Measurements from ENCODE around the gene GNGT1.

The GNGT1 gene

DNA sequence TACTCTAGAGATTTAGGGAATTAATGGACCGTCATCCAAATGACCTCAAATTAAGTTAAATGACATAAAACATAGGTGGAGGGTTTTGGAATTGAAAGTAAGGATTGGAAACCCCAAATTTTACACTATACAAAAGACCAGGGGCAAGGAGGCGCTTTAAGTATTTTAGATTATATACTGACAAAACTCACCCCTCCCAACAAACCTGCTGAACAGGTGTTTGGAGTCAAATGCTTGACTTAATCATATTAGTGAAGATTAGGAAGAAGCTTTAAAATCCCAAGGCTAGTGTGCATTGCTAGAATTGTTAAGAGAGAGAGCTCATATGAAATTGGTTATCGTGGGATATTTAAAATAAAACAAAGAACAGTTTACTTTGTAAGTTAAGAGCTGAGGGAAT, at the start of gene GNGT1:
TSS of gene GNGT1 (plus strand) at position 301 of the 400 bp plus-strand sequence. CDS start 180 bp downstream, outside the sequence.
- DNase-seq (ENCODE audit: low read depth) = no peak

DNA sequence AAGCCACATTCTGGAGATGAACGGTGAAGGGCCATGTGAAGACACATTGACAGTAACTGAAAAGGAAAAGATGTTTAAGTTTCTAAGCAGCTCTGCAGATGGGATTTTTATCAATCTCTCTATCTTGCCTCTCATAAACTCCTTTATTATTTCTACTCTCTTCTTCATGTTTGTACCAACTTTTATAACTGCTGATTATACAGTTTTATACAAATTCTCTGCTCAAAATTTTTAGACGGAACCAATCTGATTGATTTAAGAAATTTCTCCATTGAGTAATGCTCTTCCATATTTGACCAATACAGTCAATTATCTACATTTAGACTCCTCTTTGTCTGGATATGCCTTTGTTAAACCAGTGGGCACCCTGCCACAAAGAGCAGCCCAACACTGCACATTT, 47.5 kb upstream of the GNGT1 start:
- no peak for DNase-seq (ENCODE audit: low read depth)

DNA sequence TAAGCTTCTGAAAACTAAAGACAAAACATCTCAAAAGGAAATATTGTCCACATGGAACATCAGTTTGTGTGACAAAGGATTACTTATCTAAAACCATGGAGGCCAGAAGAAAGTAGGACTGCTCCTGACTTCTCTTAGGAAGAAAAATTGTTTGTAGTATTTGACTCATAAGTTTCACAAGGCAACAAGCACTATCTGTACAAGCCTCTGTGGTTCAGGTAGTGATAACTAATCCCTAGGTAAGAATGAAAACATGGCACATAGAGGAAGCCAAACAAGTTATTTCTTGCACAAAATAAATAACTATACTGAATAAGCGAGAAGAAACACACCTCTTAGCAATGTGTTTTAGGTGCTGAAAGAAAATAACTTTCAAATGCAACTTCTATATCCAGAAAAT, 46.1 kb upstream of the GNGT1 start:
- no peak for DNase-seq (ENCODE audit: low read depth)

DNA sequence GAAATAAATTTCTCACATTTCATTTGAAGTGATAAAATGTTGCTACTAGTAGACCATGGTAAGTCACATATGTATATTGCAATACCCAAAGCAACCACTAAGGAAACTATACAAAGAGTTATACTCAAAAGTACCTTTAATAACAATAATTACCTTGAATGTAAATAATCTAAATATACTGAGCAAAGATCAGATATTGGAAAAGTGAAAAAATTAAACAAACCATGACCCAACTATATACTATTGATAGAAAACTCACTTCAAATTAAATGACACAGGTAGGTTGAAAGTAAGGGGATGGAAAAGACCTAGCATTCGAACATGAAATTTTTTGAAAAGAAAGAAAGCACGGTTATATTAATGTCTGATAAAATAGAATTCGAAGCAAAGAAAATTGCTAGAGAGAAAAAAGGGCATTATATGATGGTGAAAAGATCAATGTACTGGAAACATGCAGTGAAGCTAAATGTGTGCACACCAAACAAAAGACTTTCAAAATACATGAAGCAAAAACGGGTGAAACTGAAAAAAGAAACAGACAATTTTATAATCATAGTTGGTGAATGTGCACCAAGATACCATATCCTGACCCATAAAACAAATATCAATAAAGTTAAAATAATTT, 44.9 kb upstream of the GNGT1 start:
- no peak for DNase-seq (ENCODE audit: low read depth)

DNA sequence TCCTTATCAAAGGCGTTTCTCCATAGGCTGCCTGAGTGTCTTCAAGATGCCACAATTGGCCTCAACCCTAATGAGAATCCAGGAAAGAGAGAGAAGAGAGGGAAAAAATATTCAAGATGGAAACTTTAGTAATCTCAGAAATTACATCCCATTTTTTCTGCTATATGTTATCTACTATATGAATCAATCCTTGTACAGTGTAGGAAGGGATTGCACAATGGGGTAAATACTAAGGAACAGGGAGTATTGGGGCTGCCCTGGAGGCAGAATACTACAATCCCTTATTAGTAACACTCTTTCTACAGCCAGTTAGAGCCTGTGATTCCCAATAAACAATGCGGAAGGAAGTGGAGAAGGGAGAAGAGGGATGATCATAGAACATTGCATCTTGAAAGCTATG, 43.7 kb upstream of the GNGT1 start:
- no peak for DNase-seq (ENCODE audit: low read depth)

DNA sequence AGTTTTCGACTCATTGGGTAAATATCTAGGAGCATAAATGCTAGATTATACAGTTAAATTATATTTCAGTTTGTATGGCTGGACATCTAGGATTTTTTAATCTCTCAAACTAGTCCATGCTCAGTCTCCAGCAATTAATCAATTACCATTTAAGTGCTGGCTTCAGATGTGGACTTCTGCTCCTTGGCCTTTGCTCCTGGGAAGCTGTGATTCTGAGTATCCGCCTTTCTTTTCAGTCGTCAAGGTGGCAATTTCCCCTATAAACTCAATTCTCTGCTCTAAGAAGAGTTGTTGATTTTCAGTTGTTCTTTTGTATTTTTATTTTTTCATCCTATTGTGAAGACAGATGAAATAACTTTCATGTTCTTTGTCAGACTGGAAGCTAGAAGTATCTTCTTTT, 39.5 kb upstream of the GNGT1 start:
- DNase-seq (ENCODE audit: low read depth) = no peak

DNA sequence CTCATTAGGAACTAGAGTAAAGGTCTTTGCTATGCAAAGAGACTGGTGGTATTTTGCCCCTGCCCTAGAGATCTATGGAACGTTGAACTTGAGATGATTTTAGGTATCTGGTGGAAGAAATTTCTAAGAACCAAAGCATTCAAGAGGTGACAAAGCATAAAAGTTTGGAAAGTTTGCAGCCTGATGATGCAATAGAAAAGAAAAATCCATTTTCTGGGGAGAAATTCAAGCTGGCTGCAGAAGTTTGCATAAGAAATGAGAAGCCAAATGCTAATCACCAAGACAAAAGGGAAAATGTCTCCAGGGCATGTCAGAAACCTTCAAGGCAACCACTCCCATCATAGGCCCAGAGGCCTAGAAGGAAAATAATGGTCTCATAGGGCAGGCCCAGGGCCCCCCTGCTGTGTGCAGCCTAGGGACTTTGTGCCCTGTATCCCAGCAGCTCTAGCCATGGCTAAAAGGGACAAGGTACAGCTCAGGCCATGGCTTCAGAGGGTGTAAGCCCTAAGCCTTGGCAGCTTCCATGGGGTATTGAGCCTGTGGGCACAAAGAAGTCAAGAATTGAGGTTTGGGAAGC, 32.3 kb upstream of the GNGT1 start:
- DNase-seq (ENCODE audit: low read depth) = no peak

DNA sequence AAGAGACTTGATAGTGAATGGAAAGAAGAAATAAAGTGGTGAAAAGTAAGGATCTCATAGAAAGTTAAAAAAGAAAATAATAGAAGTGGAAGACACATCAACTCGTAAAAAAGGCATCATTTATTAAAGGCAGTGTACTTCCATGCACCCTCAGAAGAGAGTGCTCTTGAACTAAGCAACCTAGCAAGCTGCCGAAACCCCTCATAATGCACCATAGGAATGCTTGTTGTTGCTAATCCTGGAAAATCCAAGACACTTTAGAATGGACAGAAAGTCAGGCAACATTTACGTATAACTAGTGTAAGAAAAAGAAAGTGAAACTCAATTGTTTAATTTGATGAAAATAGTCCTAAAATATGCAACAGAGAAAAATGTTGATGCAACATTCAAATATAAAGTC, 28.6 kb upstream of the GNGT1 start:
- no peak for DNase-seq (ENCODE audit: low read depth)

DNA sequence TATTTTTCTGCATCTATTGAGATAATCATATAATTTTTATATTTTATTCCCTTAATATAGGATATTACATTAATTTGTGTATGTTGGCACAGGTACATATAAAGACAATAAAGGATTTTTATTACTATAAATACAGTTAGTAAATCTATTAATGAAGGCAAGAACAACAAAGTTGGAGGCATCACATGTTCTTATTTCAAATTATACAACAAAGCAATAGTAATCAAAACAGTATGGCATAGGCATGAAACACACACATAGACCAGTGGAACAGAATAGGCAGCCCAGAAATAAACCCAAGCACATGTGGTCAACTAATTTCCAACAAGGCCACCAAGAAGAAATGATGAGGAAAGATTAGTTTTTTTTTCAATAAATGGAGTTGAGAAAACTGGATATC, 27.0 kb upstream of the GNGT1 start:
- no peak for DNase-seq (ENCODE audit: low read depth)

DNA sequence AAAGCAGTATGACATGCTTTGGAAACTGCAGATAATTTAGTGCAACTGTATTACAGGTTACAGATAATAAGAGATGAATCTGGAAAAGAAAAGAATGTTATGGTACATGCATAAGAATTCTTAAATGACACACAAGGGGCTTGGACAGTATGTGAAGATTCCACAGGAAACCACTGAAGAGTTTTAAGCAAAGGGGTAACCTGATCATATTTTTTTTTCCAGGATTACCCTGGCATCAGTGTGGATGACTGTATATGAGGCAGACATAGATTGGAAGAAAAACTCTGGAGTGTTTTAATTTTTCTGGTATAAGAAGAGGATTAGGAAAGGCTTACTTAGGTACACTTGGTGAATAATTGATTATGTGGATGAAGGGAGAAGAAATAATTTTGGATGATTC, 23.9 kb upstream of the GNGT1 start:
- no peak for DNase-seq (ENCODE audit: low read depth)

DNA sequence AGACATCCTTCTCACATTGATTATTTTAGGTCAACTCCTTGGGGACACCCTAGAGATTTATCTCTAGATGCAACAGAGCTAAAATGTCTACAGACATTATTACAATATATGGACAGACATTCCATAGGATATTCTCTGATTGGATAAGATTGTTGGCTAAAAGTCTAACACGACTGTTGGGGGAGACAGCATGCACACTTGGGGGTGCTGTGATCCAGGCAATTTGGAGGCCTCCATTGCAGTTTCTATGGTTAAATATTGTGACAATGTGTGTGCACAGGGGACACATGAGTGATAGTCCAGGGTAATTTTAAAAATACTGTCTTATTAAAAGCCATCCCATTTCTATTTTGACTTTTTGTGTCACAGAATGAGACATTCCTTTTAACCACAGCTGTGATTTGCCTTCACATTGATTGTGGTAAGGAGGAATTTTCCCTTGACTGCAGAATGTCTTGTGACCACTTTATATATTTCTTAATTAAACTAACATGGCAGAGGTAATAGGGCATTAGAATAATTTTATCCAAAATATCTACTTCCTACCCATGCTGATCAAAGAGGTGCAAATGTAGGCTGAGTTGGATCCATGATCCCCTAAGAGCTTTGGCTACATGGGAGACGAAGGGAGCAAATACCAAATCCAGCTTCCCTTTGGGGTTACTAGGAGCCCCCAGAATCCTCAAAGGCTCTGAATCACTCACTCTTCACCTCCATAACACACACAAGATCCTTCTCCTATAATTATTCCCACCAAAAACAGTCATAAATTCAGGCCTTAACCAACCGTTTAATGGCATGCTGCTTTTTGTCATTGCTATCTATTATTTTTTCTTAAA, 23.1 kb upstream of the GNGT1 start:
- DNase-seq (ENCODE audit: low read depth) = no peak

DNA sequence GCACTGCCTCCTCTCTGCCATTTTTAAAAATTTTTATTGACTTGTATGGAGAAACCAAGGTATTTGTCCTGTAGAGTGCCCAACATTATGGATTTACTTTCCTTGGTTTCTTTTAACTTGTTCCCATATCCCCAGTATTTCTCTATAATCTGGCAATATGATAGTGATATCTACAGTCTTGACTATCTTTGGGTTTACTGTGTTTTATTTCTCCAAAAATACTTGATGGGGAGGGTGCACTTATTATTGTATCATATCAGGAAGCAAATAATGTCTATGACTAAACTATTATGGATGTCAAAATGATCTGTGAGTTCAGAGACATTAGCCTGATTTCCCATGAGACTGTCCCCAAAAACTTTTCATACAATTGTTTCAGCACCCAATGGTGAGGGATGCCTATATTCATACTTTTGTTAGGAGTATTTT, 22.4 kb upstream of the GNGT1 start:
- DNase-seq (ENCODE audit: low read depth) = no peak

DNA sequence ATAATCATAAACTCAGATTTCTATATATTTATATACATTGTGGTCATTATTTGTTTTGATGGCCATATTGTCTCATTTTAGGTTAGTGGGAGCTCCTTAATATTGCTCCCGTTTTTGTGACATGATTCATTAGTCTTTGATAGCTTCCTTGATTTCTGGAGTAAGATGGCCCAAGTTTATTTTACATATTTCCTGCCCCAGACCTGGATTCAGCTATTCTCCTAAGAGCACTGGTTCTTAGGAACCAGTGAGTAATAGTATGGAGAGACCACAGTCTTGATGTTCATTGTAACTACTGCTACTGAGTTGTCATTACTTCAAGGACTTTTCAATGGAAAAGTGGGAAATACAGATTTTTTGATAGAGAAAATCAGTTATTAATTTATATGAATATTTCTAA, 21.8 kb upstream of the GNGT1 start:
- no peak for DNase-seq (ENCODE audit: low read depth)

DNA sequence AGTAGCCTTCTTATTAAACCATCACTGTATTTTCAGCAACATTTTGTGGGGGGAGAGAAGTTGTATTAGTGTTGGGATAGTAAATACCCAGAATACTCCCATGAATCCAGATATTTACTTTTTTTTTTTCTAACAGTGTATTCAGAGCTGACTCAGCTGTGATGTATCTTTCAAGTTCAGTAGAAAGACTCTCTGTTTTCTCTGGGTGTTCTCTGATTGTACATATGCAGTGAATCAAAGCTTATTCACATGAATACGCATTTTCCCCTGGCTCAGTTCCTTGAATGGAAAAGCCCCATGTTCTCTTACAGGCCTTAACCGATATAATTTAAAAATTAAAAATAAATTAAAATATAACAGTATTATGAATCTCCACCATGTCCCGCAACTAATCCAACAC, 17.1 kb upstream of the GNGT1 start:
- peak; percentile 49 for DNase-seq (ENCODE audit: low read depth)

DNA sequence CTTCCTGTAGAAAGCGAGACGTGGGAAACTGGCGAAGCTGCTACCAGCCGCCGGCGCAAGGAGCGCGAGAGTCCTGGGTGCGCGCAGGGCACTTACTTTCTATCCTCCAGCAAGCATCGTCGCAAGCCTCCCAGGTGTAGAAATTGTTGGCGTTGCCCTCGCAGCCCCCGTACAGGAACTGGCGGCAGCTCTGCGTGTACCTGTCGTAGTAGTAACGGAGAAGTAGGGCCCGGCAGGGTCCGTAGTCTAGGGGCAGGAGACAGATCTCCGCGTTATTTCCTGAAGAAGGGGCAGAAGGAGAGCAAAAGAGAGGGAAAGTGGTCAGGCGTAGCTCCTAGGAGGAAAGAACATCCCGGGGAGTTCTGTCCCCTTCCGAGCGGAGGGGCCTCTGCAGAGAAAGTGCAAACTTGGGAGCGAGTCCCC, 16.3 kb upstream of the GNGT1 start:
- DNase-seq (ENCODE audit: low read depth) = no peak

DNA sequence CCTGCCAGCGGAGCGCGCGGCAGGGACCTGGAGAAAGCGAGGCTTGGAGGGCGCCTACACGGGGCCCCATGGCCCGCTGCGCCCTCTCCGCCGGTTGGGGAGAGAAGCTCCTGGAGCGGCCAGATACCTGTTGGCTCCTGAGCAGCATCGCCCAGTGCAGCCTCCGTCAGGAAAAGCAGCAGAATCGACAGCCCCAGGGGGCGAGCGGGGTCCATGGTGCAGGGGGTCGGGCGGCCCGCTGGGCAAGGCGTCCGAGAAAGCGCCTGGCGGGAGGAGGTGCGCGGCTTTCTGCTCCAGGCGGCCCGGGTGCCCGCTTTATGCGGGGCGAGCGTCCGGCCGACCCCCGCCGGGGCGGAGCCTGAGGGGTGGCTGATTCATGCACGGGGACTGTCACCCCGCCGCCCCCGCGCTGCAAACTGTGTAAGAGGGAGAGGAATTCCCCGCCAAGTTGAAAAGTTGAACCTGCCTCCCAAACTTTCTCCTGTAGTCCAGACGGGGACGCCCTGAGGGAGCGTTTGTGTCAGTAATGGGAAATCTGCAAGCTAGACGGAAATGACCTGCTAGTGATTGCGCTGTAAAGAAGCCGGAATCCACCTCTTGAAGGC, 15.8 kb upstream of the GNGT1 start, which contains the start of gene TFPI2:
TSS of gene TFPI2 (minus strand) at position 290 of the 605 bp plus-strand sequence. CDS start at position 215, 75 bp downstream.
- DNase-seq (ENCODE audit: low read depth) = peak; percentile 18

DNA sequence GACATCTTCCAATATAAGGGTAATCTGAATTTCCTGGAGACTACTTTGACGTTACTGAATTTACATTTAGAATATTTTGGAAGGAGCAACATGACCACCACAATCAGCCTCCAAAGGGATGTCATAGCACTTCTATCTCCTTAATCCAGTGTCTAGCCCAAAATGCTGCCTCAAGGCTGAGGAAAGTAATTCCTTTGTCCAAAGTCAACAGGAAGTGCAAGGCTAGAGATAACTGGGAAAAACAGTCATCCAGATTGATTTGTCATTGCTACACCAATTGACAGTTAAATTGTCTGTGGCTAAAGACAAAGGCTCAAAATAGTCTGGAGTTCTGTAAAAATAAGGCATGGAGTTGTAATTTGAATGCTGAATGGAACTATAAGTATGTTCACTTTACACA, 11.9 kb upstream of the GNGT1 start:
- no peak for DNase-seq (ENCODE audit: low read depth)

DNA sequence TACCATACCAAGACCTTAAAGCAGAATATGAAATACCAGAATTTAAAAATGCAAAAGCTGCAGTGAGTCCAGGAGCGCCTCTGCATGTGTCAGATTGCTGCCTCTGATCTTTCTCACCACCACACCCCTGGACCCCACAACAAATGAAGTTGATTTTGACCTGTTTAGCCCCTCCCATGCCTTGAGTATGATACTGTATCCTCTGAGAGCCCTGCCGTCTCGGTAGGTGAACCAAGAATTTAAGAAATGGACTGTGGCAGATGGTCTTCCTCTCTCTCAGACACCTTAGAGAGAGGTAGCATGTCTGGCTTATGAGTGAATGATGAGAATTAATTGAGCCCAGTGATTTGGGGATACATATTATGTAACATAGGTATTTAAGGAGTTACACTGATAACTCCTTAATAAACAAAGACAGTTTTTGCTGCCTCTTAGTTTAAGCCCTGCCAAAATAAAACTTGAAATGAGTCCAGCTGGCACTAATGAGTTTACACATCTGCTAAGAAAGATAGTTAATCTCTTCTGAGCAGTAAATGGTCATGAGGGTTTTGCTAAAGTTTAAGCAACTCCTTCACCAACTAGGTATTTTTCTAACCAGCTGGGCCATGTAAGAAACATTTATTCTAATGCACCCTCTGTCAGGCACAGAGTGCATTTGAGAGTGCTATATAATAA, 11.3 kb upstream of the GNGT1 start:
- no peak for DNase-seq (ENCODE audit: low read depth)

DNA sequence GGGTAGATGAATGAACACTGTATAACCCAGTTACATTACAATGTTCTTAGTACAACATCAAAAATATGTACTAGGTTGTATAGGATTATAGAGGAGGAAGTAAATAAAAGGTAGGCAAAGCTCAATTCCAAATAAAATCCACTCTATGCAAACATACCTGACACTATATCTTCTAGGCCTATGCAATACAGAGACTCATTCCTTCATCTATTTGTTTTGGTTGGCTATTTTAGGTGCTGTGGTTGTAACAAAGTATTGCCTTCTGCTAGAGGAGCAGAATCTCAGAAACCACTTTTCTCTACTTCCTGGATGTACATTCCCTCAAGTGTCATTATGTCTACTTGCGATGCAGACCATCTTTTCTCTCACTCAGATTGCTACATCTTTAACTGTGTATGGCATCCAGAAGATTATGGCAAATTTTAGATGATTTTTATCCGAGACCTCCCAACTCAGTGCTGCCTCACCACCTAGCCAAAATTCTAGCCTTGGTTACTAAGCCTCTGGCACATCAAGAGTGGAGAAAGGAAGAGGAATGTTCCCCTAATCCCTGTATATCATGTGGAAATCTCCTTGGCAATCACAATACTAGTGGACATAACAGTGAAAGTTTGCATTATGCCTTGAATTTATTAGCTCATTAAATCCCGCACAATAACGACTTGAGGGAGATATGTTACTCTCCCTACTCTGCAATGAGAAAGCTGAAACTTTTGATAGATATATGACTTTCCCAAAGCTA, 10.3 kb upstream of the GNGT1 start:
- no peak for DNase-seq (ENCODE audit: low read depth)

DNA sequence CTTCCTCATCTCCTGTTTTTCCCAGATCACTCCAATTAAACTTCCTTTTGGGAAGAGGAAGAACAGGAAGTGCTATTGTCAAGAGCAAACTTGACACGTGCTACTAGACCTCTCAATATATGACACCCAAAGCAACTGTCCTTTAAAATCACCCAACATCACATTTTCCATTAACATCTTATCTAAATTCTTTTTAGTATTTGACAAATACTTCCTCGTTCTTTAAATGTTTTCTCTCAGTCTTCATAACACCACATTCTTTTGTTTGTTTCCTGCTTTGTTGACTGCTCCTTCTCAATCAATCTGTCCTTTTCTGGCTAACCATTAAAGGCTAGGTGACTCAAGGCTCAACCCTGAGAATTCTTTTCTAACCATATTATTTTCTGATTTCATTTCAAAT, 8.7 kb upstream of the GNGT1 start:
- DNase-seq (ENCODE audit: low read depth) = no peak

DNA sequence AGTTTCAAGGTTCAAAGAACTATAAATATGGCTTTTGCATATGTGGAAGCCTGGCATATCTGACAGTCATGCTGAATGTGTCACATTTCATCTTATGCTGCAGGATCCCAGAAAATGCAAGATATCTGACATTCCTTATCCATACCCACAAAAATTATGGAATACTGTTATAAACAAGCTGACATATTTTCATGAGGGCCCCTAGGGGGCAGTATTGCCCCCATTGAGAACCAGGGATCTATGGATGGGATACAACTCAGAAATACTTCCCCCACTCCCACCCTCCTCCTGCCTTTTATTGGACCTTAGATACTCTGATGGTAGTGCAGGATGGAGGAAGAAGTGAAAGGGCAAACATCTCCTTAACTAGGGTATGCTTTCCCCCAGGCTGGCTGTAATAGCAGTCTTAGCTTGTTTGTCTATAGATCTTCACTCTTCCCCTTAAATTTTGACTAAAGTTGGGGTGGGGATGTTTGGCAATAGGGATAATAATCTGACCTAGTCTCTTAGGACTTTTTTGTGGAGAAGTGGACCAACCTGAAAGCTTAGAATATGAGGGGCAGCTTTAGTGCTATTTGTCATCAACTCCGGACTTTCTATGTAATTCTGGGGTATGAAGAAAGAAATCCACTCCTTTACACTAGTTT, 3.5 kb upstream of the GNGT1 start:
- DNase-seq (ENCODE audit: low read depth) = no peak
